ENCODE results near the gene RHBDF1. TPM values are rescaled to one million over a fixed set of nuclear protein-coding genes. Genes with fewer than 3 reads are reported as not detected.

Gene RHBDF1
- total and polyA plus RNA-seq, 9 of the 15 experiments (the other 6 are each of a cell fraction or from before 2014, with no cell fraction given), result 1.0 to 8.2 (median 4.2) TPM

DNA sequence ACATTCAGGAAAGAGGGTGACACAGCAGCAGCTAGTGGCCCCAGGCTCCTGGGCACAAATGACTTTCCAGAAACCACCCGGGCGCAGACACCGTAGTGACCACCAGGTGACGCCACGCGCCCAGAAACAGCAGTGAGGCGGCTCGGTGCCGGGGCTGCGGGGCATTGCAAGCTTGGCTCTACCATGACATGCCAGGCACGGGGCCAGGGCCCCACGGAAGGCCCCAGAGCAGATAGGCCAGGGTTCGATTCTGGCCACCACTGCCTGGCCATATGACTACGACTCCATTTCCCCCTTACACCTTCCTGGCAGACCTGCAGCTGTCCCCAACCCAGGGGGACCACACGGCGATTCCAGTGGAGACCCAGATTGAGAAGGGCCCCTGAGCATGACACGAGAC lies 6.7 kb downstream of the RHBDF1 start (continued):
- TF ChIP-seq DEAF1 (CRISPR knock-in tag; IDR thresholded peaks at IDR 0.05) (peak; percentile 97), SMAD4 (CRISPR knock-in tag; conservative IDR thresholded peaks at IDR 0.05) (0 out of 2 replicates have a peak, but pooled peaks have one; percentile 27), CC2D1A (IDR thresholded peaks at IDR 0.05) (peak; percentile 89), ZBTB11 (CRISPR knock-in tag; IDR thresholded peaks at IDR 0.05) (0 out of 6 replicates have a peak, but pooled peaks of 1 of the 3 experiments have one; percentile 20), BRD9 (IDR thresholded peaks at IDR 0.05; ENCODE audit: low read depth, partially characterized antibody) (no peak), ZFP36 (IDR thresholded peaks at IDR 0.05; ENCODE audit: low read depth, low read length, partially characterized antibody) (no peak), ZBTB5 (IDR thresholded peaks at IDR 0.05) (no peak), BDP1 (IDR thresholded peaks at IDR 0.05; ENCODE audit: insufficient read depth, insufficient read length) (no peak), DIDO1 (tag; IDR thresholded peaks at IDR 0.05; ENCODE audit: low read depth) (no peak), SRSF9 (IDR thresholded peaks at IDR 0.05; ENCODE audit: borderline replicate concordance, low read depth, low read length) (no peak), ZSCAN32 (CRISPR knock-in tag; IDR thresholded peaks at IDR 0.05) (no peak), KDM2B (CRISPR knock-in tag; IDR thresholded peaks at IDR 0.05) (peak; percentile 71; the same call in 1 of the 2 replicates), ESRRA (IDR thresholded peaks at IDR 0.05; ENCODE audit: borderline replicate concordance, low read depth) (peak; percentile 38; the same call in 1 of the 2 replicates), ZNF589 (CRISPR knock-in tag; IDR thresholded peaks at IDR 0.05; ENCODE audit: low read depth) (no peak), ETS2 (tag; IDR thresholded peaks at IDR 0.05; ENCODE audit: borderline replicate concordance, poor library complexity, severe bottlenecking) (no peak), YY1 (IDR thresholded peaks at IDR 0.05; ENCODE audit: borderline replicate concordance in 1 of 3, control insufficient read depth in 1 of 3, extremely low read depth in 1 of 3, insufficient read depth in 3 of 3, insufficient read length in 1 of 3, insufficient replicate concordance in 2 of 3, low read depth in 1 of 3, low read length in 2 of 3) (peak in 2 of 3 experiments; percentile 24 to 55), ZNF444 (CRISPR knock-in tag; IDR thresholded peaks at IDR 0.05) (no peak)
